ENCODE measurements around the gene CCDC192.
"Not testable (repeated sequence)": the region's sequence is repeated elsewhere in the genome, so short reads cannot be mapped to it uniquely, and the experiment has no call there.

DNA sequence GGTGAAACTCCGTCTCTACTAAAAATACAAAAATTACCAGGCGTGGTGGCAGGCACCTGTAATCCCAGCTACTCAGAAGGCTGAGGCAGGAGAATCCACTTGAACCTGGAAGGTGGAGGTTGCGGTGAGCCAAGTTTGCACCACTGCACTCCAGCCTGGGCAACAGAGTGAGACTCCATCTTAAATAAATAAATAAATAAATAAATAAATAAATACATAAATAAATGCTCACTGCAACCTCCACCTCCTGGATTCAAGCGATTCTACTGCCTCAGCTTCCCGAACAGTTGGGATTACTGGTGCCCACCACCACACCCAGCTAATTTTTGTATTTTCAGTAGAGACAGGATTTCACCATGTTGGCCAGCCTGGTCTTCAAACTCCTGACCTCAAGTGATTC lies 144.4 kb downstream of the CCDC192 start:
- not testable (repeated sequence) for TF ChIP-seq EZH2phosphoT487 (IDR thresholded peaks at IDR 0.05; ENCODE audit: borderline replicate concordance)
- TF ChIP-seq, protein P1, sequence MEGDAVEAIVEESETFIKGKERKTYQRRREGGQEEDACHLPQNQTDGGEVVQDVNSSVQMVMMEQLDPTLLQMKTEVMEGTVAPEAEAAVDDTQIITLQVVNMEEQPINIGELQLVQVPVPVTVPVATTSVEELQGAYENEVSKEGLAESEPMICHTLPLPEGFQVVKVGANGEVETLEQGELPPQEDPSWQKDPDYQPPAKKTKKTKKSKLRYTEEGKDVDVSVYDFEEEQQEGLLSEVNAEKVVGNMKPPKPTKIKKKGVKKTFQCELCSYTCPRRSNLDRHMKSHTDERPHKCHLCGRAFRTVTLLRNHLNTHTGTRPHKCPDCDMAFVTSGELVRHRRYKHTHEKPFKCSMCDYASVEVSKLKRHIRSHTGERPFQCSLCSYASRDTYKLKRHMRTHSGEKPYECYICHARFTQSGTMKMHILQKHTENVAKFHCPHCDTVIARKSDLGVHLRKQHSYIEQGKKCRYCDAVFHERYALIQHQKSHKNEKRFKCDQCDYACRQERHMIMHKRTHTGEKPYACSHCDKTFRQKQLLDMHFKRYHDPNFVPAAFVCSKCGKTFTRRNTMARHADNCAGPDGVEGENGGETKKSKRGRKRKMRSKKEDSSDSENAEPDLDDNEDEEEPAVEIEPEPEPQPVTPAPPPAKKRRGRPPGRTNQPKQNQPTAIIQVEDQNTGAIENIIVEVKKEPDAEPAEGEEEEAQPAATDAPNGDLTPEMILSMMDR (conservative IDR thresholded peaks at IDR 0.05; ENCODE audit: low read length) = not testable (repeated sequence)

Data from Loucy (cell line).